GM19240 (cell line): ENCODE data around the gene ASTN2.

Source experiments
- DNase-seq: peaks from one replicate; pipeline ENCODE4 v3.0.0; 2011; ENCODE audit warnings: low spot score; ENCODE audit not compliant: insufficient read length

ASTN2 gene

GRCh38 chr9:117304549-117304948 is 110.3 kb downstream of the ASTN2 start:
- DNase-seq = no peak

- DNase-seq = no peak
Observed at GRCh38 chr9:117303643-117304230, 111.1 kb downstream of the ASTN2 start.

- DNase-seq = no peak
Observed at GRCh38 chr9:117302487-117302886, 112.4 kb downstream of the ASTN2 start.

GRCh38 chr9:117300371-117301110 is 114.3 kb downstream of the ASTN2 start:
- DNase-seq = no peak

- DNase-seq = no peak
Observed at GRCh38 chr9:117296453-117296852, 118.4 kb downstream of the ASTN2 start.

- DNase-seq = no peak
Observed at GRCh38 chr9:117293206-117294114, 121.4 kb downstream of the ASTN2 start.

- no peak for DNase-seq
Observed at GRCh38 chr9:117290856-117291622, 123.8 kb downstream of the ASTN2 start.

- no peak for DNase-seq
Observed at GRCh38 chr9:117290306-117290840, 124.5 kb downstream of the ASTN2 start.

- no peak for DNase-seq
Observed at GRCh38 chr9:117286245-117286644, 128.6 kb downstream of the ASTN2 start.

- no peak for DNase-seq
Observed at GRCh38 chr9:117284414-117284813, 130.4 kb downstream of the ASTN2 start.

- DNase-seq = no peak
Observed at GRCh38 chr9:117282541-117282940, 132.3 kb downstream of the ASTN2 start.

- DNase-seq = no peak
Observed at GRCh38 chr9:117278471-117279035, 136.3 kb downstream of the ASTN2 start.

- DNase-seq = no peak
Observed at GRCh38 chr9:117278020-117278419, 136.8 kb downstream of the ASTN2 start.

- no peak for DNase-seq
Observed at GRCh38 chr9:117276444-117276843, 138.4 kb downstream of the ASTN2 start.

GRCh38 chr9:117273612-117274011 is 141.2 kb downstream of the ASTN2 start:
- DNase-seq = no peak

- DNase-seq = no peak
Observed at GRCh38 chr9:117268847-117269446, 145.9 kb downstream of the ASTN2 start.

GRCh38 chr9:117266855-117267497 is 147.9 kb downstream of the ASTN2 start:
- DNase-seq = no peak

- DNase-seq = no peak
Observed at GRCh38 chr9:117265253-117265652, 149.6 kb downstream of the ASTN2 start.

- DNase-seq = no peak
Observed at GRCh38 chr9:117258184-117258866, 156.5 kb downstream of the ASTN2 start.
